MG63 (cell line): ENCODE results near the gene COL5A1. TPM values are rescaled to one million over a fixed set of nuclear protein-coding genes. Genes with fewer than 3 reads are reported as not detected.
A peak's percentile ranks its signal among the peaks of the same experiment; 100 is the strongest.

Source experiments
- DNase-seq: peaks from one replicate; pipeline ENCODE4 v3.0.0-alpha.2; 2020
- H3K27me3 ChIP-seq: fragments of 250-450 bp; sonication (Bioruptor Pico); 2 replicates; pipeline ENCODE4 v1.5.1; 2020; ENCODE audit warnings: mild to moderate bottlenecking, moderate library complexity
- H3K36me3 ChIP-seq: fragments of 250-450 bp; sonication (Bioruptor Pico); 2 replicates; pipeline ENCODE4 v1.5.1; 2020; ENCODE audit warnings: mild to moderate bottlenecking, moderate library complexity
- H3K4me3 ChIP-seq: fragments of 250-450 bp; sonication (Bioruptor Pico); 2 replicates; pipeline ENCODE4 v1.5.1; 2020; ENCODE audit warnings: mild to moderate bottlenecking, moderate library complexity
- H3K9me3 ChIP-seq: fragments of 250-450 bp; sonication (Bioruptor Pico); 2 replicates; pipeline ENCODE4 v1.5.1; 2020; ENCODE audit warnings: mild to moderate bottlenecking, moderate library complexity
- total RNA-seq: library from RNA; depleted of rRNA; stranded (reverse); fragments of >200 nt; shearing (Covaris generic); gene quantifications from 2 replicates; pipeline ENCODE4 v1.2.3, GENCODE V29; 2014; ENCODE audit warnings: low replicate concordance

COL5A1 gene
- total RNA-seq, 1 experiment from 2014 or later = 92.0 TPM

DNA sequence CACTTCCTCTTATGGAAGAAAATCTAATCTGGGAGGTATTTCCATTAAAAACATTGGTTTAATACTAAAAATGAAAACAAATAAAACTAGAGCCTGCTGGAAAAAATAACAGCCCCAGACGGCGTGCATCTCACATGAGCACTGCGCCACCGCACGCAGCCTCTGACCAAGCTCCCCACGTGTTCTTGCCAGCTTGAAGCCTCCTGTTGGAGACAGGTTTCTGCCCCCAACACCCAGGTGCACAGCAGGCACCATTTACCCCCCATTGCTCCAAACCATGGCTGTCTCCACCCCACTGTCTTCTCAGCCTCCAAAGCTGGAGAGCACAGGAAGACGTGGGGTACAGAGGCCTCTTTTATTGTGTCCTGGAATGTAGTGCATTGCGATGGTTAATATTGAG lies 10.7 kb upstream of the COL5A1 start:
- H3K36me3 ChIP-seq = no peaks in the 10 kb centered on the region
- H3K27me3 ChIP-seq = no peaks in the 10 kb centered on the region
- no peak overlapping the region for H3K4me3 ChIP-seq
- no peaks in the 10 kb centered on the region for H3K9me3 ChIP-seq
- DNase-seq = no peak

- Histone ChIP-seq H3K9me3 (no peaks in the 10 kb centered on the region), H3K36me3 (no peaks in the 10 kb centered on the region), H3K4me3 (no peak overlapping the region), H3K27me3 (no peaks in the 10 kb centered on the region)
- DNase-seq = no peak
These were observed 9.7 kb upstream of the COL5A1 start for GRCh38 chr9:134631881-134632280.

DNA sequence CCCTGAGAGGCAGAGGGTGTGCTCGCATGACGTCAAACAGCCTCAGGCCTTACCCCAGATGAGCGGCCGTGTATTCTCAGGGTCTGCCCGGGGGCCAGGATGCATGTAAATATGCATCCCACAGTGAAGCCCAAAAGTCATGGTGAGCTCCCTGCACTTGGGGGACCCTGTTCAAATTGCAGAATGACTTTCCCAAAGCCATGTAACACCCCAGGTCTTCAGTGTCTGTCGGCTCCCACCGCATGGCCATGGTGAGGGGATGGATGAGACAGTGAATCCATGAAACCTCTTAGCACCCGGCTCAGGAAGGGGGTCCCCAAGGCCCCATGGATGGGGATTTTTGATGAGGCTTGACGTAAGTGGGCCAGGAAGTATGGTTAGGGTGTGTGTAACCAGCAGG lies 9.3 kb upstream of the COL5A1 start:
- Histone ChIP-seq H3K9me3 (no peaks in the 10 kb centered on the region), H3K36me3 (no peaks in the 10 kb centered on the region), H3K27me3 (no peaks in the 10 kb centered on the region), H3K4me3 (no peak overlapping the region)
- DNase-seq = no peak

- H3K27me3 ChIP-seq = no peaks in the 10 kb centered on the region
- no peaks in the 10 kb centered on the region for H3K9me3 ChIP-seq
- DNase-seq = no peak
- H3K36me3 ChIP-seq = no peaks in the 10 kb centered on the region
- H3K4me3 ChIP-seq = no peak overlapping the region
These were observed 8.1 kb upstream of the COL5A1 start for GRCh38 chr9:134633362-134634142.

- no peak for DNase-seq
- Histone ChIP-seq H3K27me3 (no peaks in the 10 kb centered on the region), H3K4me3 (no peak overlapping the region), H3K36me3 (no peaks in the 10 kb centered on the region), H3K9me3 (no peaks in the 10 kb centered on the region)
These were observed 7.4 kb upstream of the COL5A1 start for GRCh38 chr9:134634176-134634575.

- no peaks in the 10 kb centered on the region for H3K27me3 ChIP-seq
- no peaks in the 10 kb centered on the region for H3K9me3 ChIP-seq
- no peak for DNase-seq
- no peaks in the 10 kb centered on the region for H3K36me3 ChIP-seq
- no peak overlapping the region for H3K4me3 ChIP-seq
These were observed 6.9 kb upstream of the COL5A1 start for GRCh38 chr9:134634667-134635230.

- H3K36me3 ChIP-seq = no peaks in the 10 kb centered on the region
- no peak for DNase-seq
- H3K9me3 ChIP-seq = no peaks in the 10 kb centered on the region
- H3K4me3 ChIP-seq = no peak overlapping the region
- no peaks in the 10 kb centered on the region for H3K27me3 ChIP-seq
These were observed 6.1 kb upstream of the COL5A1 start for GRCh38 chr9:134635351-134636148.

DNA sequence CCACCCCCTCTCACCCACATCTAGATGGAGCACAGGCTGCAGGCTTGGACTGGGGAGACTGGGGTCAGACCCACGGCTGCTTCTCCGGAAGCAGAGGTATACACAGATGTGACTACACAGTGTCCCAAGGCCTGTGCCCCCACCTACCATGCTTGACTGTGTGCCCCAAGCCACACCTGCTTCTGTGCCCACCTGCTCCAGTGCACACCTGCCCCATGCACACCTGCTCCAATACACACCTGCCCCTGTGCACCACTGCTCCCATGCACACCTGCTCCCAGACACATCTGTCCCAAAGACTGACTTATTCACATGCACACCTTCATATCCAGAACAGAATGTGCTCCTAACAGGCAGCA lies 5.5 kb upstream of the COL5A1 start:
- H3K9me3 ChIP-seq = no peaks in the 10 kb centered on the region
- no peaks in the 10 kb centered on the region for H3K27me3 ChIP-seq
- no peak overlapping the region for H3K4me3 ChIP-seq
- no peak for DNase-seq
- no peaks in the 10 kb centered on the region for H3K36me3 ChIP-seq

GRCh38 chr9:134637241-134637640 lies 4.4 kb upstream of the COL5A1 start:
- Histone ChIP-seq H3K4me3 (no peak overlapping the region), H3K36me3 (no peaks in the 10 kb centered on the region)
- DNase-seq = peak; percentile 25

DNA sequence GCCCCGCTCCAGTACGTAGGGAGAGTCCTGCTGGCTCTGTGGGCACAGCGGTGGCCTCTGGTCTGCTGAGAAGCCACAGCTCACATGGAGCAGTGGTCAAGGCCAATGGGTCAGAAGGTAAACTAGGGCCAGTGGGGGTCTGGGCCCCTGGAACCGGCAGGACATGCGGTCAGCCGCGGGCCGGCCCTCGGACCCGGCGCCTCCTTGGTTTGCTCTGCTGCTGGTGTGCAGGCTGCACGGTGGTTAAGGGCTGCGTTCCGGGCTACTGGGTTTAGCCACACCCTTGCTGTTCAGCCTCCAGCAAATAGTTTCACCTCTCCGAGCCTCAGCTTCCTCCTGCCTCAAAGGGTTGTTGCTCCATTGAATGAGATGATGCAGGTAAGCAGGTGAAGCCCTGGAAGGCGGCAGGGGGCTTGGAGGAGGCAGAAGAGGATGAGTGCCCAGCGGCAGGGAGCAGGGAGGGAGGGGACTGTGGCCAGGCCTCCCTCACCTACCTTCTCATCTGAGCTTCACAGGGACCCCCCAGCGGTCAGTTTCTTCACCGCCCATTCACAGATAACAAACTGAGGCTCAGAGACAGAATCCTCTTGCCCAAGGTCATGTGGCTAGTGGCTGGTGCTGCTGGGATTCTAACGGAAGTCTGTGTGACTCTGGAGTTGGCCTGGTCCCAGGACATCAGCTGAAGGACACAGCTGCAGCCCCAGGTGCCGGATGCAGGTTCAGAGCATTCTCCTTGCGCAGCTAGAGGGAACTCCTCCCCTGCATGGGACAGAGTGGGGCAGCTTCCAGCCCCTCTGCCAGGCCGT lies 3.7 kb upstream of the COL5A1 start:
- H3K9me3 ChIP-seq = no peaks in the 10 kb centered on the region
- H3K27me3 ChIP-seq = no peaks in the 10 kb centered on the region
- no peak for DNase-seq
- H3K4me3 ChIP-seq = no peak overlapping the region
- H3K36me3 ChIP-seq = no peaks in the 10 kb centered on the region; the same call in 1 of the 2 replicates

More at GRCh38 chr9:134637241-134637640, 4.4 kb upstream of the COL5A1 start:
- Histone ChIP-seq H3K9me3 (no peaks in the 10 kb centered on the region), H3K27me3 (no peaks in the 10 kb centered on the region)

GRCh38 chr9:134638502-134639090 lies 3.0 kb upstream of the COL5A1 start:
- Histone ChIP-seq H3K27me3 (no peaks in the 10 kb centered on the region), H3K36me3 (peaks cover 3% of the 10 kb centered on the region; the same call in 1 of the 2 replicates), H3K4me3 (no peak overlapping the region), H3K9me3 (no peaks in the 10 kb centered on the region)
- no peak for DNase-seq

- no peak for DNase-seq
- H3K9me3 ChIP-seq = no peaks in the 10 kb centered on the region
- H3K27me3 ChIP-seq = no peaks in the 10 kb centered on the region
- H3K4me3 ChIP-seq = no peak overlapping the region
- H3K36me3 ChIP-seq = peaks cover 3% of the 10 kb centered on the region; the same call in 1 of the 2 replicates
These were observed 1.6 kb upstream of the COL5A1 start for GRCh38 chr9:134639994-134640393.

DNA sequence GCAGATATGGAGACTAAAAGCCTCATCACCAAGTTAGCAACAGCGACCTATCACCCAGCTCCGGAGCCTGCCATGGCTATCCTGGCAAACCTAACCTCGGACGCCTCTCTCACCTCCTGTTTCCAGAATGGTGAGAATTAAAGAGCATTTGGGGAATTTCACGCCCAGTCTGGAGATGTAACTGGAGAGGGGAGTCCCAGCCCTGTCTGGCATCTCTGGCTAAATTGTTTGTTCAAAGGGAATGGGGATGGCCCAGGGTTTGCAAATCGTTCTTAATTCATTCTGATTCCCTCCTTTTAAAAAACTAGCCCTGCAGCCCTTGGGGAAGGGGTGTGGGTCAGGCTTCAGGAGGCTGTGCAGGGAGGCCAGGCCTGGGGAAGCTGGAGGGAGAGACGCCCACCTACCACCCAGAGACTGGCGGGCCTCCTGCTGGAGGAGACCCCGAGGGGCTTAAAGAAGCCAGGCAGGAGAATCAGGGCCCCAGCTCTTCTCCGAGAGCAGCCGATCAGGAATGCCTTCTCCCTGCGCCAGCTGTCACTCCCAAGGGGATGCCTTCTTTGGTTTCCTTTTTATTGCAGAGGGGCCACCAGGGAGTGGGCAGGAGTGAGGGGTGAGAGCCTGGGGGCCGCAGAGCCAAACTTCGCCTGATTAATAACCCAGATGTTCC lies 964 bp upstream of the COL5A1 start:
- Histone ChIP-seq H3K9me3 (no peaks in the 10 kb centered on the region), H3K4me3 (peak overlapping the region; percentile 69), H3K27me3 (no peaks in the 10 kb centered on the region), H3K36me3 (peaks cover 8% of the 10 kb centered on the region)
- no peak for DNase-seq

DNA sequence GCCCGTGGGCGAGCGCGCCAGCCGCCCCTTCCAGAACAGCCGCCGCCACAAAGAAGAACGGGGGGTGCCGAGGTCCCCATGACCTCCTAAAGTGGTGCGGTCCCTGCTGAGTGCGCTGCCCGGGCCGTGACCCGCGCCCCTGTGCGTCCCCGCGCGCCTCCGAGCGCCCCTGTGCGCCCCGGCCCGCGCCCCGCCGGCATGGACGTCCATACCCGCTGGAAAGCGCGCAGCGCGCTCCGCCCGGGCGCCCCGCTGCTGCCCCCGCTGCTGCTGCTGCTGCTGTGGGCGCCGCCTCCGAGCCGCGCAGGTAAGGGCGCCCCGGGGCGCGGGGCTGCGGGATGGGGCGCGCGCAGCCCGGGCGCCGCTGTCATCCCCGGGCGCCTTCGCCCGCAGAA lies 384 bp downstream of the COL5A1 start:
- H3K36me3 ChIP-seq = peaks cover 20% of the 10 kb centered on the region
- H3K9me3 ChIP-seq = no peaks in the 10 kb centered on the region

GRCh38 chr9:134642385-134643181 lies 980 bp downstream of the COL5A1 start:
- no peaks in the 10 kb centered on the region for H3K9me3 ChIP-seq
- peak overlapping the region; percentile 69 for H3K4me3 ChIP-seq
- no peaks in the 10 kb centered on the region for H3K27me3 ChIP-seq
- peaks cover 25% of the 10 kb centered on the region for H3K36me3 ChIP-seq
- DNase-seq = peak; percentile 81

More for the DNA sequence above, 384 bp downstream of the COL5A1 start:
- DNase-seq = peak; percentile 29
- H3K27me3 ChIP-seq = no peaks in the 10 kb centered on the region
- H3K4me3 ChIP-seq = peak overlapping the region; percentile 69
